K562 (cell line): ENCODE results near the gene MACROD2.

Experiments used
- EP300 ChIP-seq: IDR thresholded peaks from 2 replicates; pipeline ENCODE4 v1.6.1; 2012; ENCODE audit warnings: low read length, improper control_type of control experiment
- MAFK ChIP-seq: IDR thresholded peaks from 2 replicates; pipeline ENCODE4 v1.6.1; 2011; ENCODE audit warnings: low read length, improper control_type of control experiment
- NCOA4 ChIP-seq: fragments of 450-650 bp; IDR thresholded peaks from 2 replicates; pipeline ENCODE4 v1.6.1; 2018; ENCODE audit warnings: mild to moderate bottlenecking; ENCODE audit not compliant: partially characterized antibody
- ZBTB11 ChIP-seq, 3 experiments: fragments of 200-800 bp in 1 of 3; fragments of 250-450 bp in 1 of 3; fragments of 450-650 bp in 1 of 3; sonication (Bioruptor Pico) in 1 of 3; sonication (Bioruptor generic) in 1 of 3; formaldehyde crosslinking in 1 of 3; IDR thresholded peaks; 2 replicates each; pipeline versions ENCODE4 v1.6.1 to v1.8.0; 2016 to 2022; ENCODE audit warnings: mild to moderate bottlenecking in 2 of 3, missing genetic modification characterization in 2 of 3, missing compliant biosample characterization in 1 of 3, moderate library complexity in 1 of 3
- TF ChIP-seq, protein P1 (sequence below): sonication (generic); formaldehyde crosslinking; IDR thresholded peaks from 2 replicates; pipeline ENCODE4 v1.8.0; 2022; ENCODE audit warnings: missing genetic modification reagents, mild to moderate bottlenecking, borderline replicate concordance

DNA sequence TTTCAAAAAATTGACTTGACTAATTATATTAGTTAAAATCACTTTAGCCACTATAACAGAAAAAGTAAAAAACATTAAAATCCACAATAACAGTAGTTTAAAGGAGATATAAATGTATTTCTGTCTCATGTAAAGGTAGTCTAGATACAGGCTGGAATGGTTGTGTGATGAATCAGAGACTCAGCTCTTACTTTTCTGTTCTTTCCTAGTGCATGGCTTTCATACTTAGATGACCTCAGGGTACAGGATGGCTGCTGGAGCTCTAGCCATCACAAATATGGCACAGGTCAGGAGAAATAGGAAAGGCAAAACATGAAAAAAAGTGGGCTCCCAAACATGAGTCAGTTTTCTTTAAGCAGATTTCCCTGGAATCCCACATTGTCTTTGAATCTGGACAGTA is 499.8 kb downstream of the MACROD2 start:
- TF ChIP-seq NCOA4 (no peak), ZBTB11 (CRISPR knock-in tag; IDR thresholded peaks at IDR 0.05) (no peak), MAFK (no peak), EP300 (no peak)
- TF ChIP-seq, protein P1, sequence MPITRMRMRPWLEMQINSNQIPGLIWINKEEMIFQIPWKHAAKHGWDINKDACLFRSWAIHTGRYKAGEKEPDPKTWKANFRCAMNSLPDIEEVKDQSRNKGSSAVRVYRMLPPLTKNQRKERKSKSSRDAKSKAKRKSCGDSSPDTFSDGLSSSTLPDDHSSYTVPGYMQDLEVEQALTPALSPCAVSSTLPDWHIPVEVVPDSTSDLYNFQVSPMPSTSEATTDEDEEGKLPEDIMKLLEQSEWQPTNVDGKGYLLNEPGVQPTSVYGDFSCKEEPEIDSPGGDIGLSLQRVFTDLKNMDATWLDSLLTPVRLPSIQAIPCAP (CRISPR knock-in tag) = no peak
